GM18502 (cell line): ENCODE measurements around the gene REG3G.
"Not testable (repeated sequence)": the region's sequence is repeated elsewhere in the genome, so short reads cannot be mapped to it uniquely, and the experiment has no call there.

Experiments used
- ATAC-seq: cut with Tn5 transposase; IDR thresholded peaks from one replicate; pipeline ENCODE4 v1.9.1; 2021; ENCODE audit warnings: mild to moderate bottlenecking; ENCODE audit not compliant: unreplicated experiment, poor library complexity

Gene REG3G

GRCh38 chr2:79013629-79014028 is 11.9 kb upstream of the REG3G start:
- ATAC-seq: no peak

- ATAC-seq: no peak
Observed at GRCh38 chr2:79016342-79016741, 9.2 kb upstream of the REG3G start.

GRCh38 chr2:79026061-79026460 is 559 bp downstream of the REG3G start:
- no peak for ATAC-seq

GRCh38 chr2:79039944-79040343 is 14.4 kb downstream of the REG3G start:
- no peak for ATAC-seq

- no peak for ATAC-seq
Observed at GRCh38 chr2:79041032-79041448, 15.5 kb downstream of the REG3G start.

- ATAC-seq: not testable (repeated sequence)
Observed at GRCh38 chr2:79053486-79053885, 28.0 kb downstream of the REG3G start.

GRCh38 chr2:79054769-79055168 is 29.3 kb downstream of the REG3G start:
- ATAC-seq: not testable (repeated sequence)

DNA sequence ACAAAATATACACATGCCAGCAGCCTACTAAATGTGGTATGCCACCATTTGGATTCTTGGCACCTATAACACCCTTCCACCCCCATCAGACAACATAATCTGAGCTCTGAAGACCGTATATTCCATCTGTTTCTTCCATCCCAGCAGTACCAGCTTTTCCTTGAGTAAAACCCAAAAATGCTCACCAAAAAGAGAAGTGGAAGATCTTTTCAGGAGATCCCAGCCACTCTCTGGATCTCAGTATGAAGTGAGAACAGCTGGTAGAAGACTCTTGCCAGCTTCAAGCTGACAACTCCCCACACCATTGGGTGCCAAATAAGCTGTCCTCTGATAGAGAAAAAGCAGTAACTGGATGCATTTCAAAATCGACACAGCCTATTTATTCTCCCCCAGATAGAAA is 39.7 kb downstream of the REG3G start:
- no peak for ATAC-seq

GRCh38 chr2:79071078-79071477 is 45.6 kb downstream of the REG3G start:
- ATAC-seq: no peak
